Fibroblast of lung (primary cell): ENCODE measurements around the gene DNAH8.

Source experiments
- CTCF ChIP-seq, 2 donors: IDR thresholded peaks in 1 of 2; conservative IDR thresholded peaks in 1 of 2; 1 replicate in 1 of 2; 2 replicates in 1 of 2; pipeline ENCODE4 v1.5.1; 2011 to 2012; ENCODE audit warnings: low read length in 2 of 2, control low read depth in 1 of 2, inconsistent platforms in 1 of 2, low read depth in 1 of 2, mild to moderate bottlenecking in 1 of 2
- EZH2 ChIP-seq: IDR thresholded peaks from 2 replicates; pipeline ENCODE4 v1.5.1; 2012; ENCODE audit warnings: low read length, control low read depth, mild to moderate bottlenecking; ENCODE audit errors: missing control alignments

- no peak for TF ChIP-seq CTCF (conservative IDR thresholded peaks at IDR 0.05 in 1 of 2, IDR thresholded peaks at IDR 0.05 in 1 of 2; ENCODE audit: low read depth in 1 of 2, low read length in 2 of 2)
- no peak for TF ChIP-seq EZH2
Observed at GRCh38 chr6:38861926-38862401, 146.9 kb downstream of the DNAH8 start.
